HUES64 (cell line): Measurements from ENCODE around the gene CDC73.
"Not testable (repeated sequence)": the region's sequence is repeated elsewhere in the genome, so short reads cannot be mapped to it uniquely, and the experiment has no call there.

Experiments
- H3K27ac ChIP-seq: 2 replicates; pipeline ENCODE4 v1.7.0; 2013; ENCODE audit warnings: low read depth, low read length, inconsistent platforms
- H3K27me3 ChIP-seq: 2 replicates; pipeline ENCODE4 v1.6.1; 2013; ENCODE audit warnings: mild to moderate bottlenecking, low read length; ENCODE audit not compliant: insufficient read depth
- H3K36me3 ChIP-seq: 2 replicates; pipeline ENCODE4 v1.6.1; 2013; ENCODE audit warnings: mild to moderate bottlenecking, low read length; ENCODE audit not compliant: insufficient read depth
- H3K4me1 ChIP-seq: 2 replicates; pipeline ENCODE4 v1.6.1; 2013; ENCODE audit warnings: mild to moderate bottlenecking, low read length, moderate library complexity; ENCODE audit not compliant: insufficient read depth
- H3K4me3 ChIP-seq: 2 replicates; pipeline ENCODE4 v1.5.1; 2013; ENCODE audit warnings: mild to moderate bottlenecking, low read length, moderate library complexity
- H3K9ac ChIP-seq: 2 replicates; pipeline ENCODE4 v1.6.1; 2013; ENCODE audit warnings: mild to moderate bottlenecking, low read depth, low read length
- H3K9me3 ChIP-seq: 2 replicates; pipeline ENCODE4 v1.6.1; 2013; ENCODE audit warnings: low read depth, low read length; ENCODE audit not compliant: insufficient read depth
- WGBS: fragments of 150-250, 120-280 bp; methylation state at CpG from one replicate; pipeline ENCODE4 v1.1.7; 2013; ENCODE audit warnings: missing lambda C conversion rate; 5-methylcytosine and 5-hydroxymethylcytosine counted together

The CDC73 gene

DNA sequence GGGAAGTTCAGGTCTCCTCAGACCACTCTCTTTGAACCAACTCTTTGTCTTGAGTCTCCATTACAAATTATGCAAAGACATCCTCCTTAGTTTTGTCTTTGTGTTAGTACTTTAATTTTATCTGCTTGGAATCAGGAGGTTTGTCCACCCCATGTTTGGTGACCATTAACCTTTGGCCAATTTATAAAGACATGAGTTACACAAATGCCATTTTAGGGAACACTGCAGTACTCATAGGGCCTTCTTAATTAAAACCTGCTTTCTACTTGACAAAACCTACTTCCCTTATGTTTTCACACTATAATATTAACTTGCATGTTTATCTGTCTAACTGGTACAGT, 7.9 kb upstream of the CDC73 start:
- H3K27me3 ChIP-seq: 0 out of 2 replicates have a peak, but pooled peaks cover 1% of the 10 kb centered on the region
- H3K4me3 ChIP-seq: no peak overlapping the region
- no peaks in the 10 kb centered on the region for H3K36me3 ChIP-seq
- H3K27ac ChIP-seq: peak overlapping the region; percentile 40
- H3K9ac ChIP-seq: no peak overlapping the region
- H3K4me1 ChIP-seq: peaks cover 30% of the 10 kb centered on the region
- H3K9me3 ChIP-seq: no peaks in the 10 kb centered on the region

DNA sequence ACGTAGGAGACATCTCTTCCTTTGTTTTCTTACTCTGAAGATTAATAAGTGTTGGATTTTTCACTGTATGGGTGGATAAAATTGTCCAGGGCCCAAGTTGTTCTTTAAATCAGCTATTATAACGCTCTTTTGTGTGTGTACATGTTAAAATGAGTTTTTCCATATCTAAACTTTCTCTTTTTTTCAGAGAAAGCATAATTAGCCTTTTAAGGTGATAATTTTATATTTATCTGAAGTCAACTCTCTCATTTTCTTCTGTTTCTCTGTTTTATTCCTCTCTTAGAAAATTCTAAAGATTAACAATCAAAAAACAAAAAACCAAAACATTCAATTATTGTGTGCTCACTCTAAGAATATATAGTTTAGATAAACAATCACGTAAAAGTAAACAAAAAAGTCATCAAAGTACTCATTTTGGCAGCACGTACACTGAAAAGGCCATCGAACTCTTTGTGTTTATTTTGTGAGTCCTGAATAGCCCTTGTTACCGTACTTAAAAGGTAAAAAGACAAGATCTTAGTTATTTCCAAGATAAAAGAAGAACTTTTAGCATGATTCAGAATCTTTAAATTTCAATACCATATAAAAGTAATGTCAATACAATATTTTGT, 7.2 kb upstream of the CDC73 start:
- no peak overlapping the region for H3K4me3 ChIP-seq
- peaks cover 30% of the 10 kb centered on the region for H3K4me1 ChIP-seq
- no peaks in the 10 kb centered on the region for H3K9me3 ChIP-seq
- no peak overlapping the region for H3K9ac ChIP-seq
- H3K27ac ChIP-seq: no peak overlapping the region
- H3K27me3 ChIP-seq: 0 out of 2 replicates have a peak, but pooled peaks cover 3% of the 10 kb centered on the region
- WGBS: 94% methylated on average over 5 of the region's 6 CpGs
- H3K36me3 ChIP-seq: no peaks in the 10 kb centered on the region

DNA sequence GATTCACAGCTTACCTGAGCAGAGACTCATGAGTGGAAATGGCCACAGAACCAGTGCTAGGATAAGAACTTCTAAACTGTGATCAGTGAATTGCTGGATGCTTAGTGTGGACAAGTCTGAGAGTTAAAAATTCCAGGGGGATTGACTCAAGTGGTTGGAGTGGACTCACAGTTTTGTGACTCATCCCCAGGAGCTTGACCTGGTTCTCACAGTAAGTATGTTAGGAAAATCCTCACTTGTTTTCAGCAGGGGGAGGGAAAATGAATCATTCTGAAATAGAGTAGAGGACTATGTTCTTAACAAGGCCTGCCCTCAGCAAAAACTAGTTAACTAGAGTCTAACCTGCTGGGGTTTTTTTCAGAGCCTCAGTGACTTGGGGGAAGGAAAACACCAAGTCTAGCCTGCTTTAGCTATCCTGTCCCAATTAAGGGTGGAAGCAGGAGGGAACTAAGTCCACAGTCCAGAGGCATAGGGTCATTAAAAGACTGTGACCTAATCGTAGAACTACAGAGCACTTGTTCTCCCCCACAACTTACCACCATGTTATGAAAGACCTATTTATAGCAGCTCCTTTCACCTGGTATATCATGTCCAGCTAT, 6.1 kb upstream of the CDC73 start:
- no peak overlapping the region for H3K27ac ChIP-seq
- peaks cover 8% of the 10 kb centered on the region; the same call in 1 of the 2 replicates for H3K27me3 ChIP-seq
- H3K9me3 ChIP-seq: no peaks in the 10 kb centered on the region
- no peaks in the 10 kb centered on the region for H3K36me3 ChIP-seq
- H3K4me3 ChIP-seq: no peak overlapping the region
- 73% methylated on average over 1 of the region's 1 CpG for WGBS
- H3K4me1 ChIP-seq: peaks cover 30% of the 10 kb centered on the region
- no peak overlapping the region for H3K9ac ChIP-seq

DNA sequence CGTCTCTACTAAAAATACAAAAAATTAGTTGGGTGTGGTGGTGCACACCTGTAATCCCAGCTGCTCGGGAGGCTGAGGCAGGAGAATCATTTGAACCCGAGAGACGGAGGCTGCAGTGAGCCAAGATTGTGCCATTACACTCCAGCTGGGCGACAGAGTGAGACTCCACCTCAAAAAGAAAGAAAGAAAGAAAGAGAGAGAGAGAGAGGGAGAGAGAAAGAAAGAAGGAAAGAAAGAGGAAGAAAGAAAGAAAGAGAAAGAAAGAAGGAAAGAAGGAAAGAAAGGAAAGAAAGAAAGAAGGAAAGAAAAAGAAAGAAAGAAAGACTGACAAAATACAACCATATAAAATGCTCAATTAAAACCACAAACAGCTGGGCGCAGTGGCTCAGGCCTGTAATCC, 4.7 kb upstream of the CDC73 start:
- WGBS: 92% methylated on average over 5 of the region's 6 CpGs
- H3K4me3 ChIP-seq, H3K9me3 ChIP-seq, H3K36me3 ChIP-seq, H3K9ac ChIP-seq, H3K27ac ChIP-seq, H3K27me3 ChIP-seq: not testable (repeated sequence)
- peaks cover 23% of the 10 kb centered on the region for H3K4me1 ChIP-seq

DNA sequence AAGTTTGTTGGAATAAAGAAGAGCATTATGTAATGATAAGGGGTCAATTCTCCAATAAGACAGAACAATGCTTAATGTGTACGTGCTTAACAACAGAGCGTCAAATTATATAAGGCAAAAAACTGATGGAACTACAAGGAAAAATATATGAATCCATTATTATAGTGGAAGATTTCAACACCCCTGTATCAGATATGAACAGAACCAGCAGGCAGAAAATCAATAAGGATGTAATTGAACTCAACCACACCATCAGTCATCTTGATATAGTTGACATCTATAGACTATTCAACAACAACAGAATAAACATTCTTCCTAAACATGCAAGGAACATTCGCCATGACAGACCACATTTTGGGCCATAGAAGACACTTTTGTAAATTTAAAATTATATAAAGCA, 3.6 kb upstream of the CDC73 start:
- H3K9ac ChIP-seq: no peak overlapping the region
- H3K36me3 ChIP-seq: no peaks in the 10 kb centered on the region
- H3K4me3 ChIP-seq: no peak overlapping the region
- H3K4me1 ChIP-seq: peaks cover 23% of the 10 kb centered on the region
- no peaks in the 10 kb centered on the region for H3K9me3 ChIP-seq
- 88% methylated on average over 1 of the region's 3 CpGs for WGBS
- H3K27me3 ChIP-seq: peaks cover 9% of the 10 kb centered on the region; the same call in 1 of the 2 replicates
- no peak overlapping the region for H3K27ac ChIP-seq

DNA sequence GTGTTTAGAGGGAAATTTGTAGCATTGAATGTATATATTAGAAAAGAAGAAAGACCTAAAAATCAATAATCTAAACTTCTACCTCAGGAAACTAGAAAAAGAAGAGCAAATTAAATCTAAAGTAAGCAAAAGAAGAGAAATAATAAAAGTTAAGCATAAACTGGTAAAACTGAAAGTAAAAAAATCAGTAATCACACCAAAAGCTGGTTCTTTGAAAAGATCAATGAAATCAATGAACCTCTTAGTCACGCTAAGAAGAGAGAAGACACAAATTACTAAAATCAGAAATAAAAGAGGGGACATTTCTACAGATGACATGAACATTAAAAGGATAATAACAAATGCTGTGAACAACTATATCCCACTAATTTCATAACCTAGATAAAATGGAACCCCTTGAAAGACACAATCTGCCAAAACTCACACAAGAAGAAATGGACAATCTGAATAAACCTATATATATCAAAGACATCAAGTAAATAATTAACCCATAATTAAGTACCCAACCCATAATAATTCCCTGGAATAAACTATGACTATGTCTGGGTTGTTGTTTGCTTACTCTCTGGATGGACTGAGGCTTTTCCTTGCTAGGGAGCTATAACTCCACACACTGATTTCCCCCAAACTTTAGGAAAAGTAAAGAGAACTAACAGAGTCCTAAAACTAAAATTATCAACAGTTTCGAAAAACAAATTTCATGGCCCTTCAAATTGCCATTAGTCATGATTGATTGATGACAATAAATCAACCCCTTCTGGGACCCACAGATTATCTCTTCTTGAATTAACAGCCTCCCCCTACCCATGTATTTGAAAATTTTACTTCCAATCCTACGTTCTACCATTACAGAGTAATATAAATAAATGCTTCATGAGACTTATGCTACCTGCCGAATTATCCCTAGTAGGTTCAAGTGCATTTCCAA, 2.8 kb upstream of the CDC73 start:
- H3K9me3 ChIP-seq: no peaks in the 10 kb centered on the region
- no peaks in the 10 kb centered on the region for H3K36me3 ChIP-seq
- H3K9ac ChIP-seq: no peak overlapping the region
- H3K4me1 ChIP-seq: peaks cover 22% of the 10 kb centered on the region
- WGBS: 88% methylated on average over 3 of the region's 4 CpGs
- peaks cover 9% of the 10 kb centered on the region; the same call in 1 of the 2 replicates for H3K27me3 ChIP-seq
- H3K27ac ChIP-seq: no peak overlapping the region
- H3K4me3 ChIP-seq: no peak overlapping the region

DNA sequence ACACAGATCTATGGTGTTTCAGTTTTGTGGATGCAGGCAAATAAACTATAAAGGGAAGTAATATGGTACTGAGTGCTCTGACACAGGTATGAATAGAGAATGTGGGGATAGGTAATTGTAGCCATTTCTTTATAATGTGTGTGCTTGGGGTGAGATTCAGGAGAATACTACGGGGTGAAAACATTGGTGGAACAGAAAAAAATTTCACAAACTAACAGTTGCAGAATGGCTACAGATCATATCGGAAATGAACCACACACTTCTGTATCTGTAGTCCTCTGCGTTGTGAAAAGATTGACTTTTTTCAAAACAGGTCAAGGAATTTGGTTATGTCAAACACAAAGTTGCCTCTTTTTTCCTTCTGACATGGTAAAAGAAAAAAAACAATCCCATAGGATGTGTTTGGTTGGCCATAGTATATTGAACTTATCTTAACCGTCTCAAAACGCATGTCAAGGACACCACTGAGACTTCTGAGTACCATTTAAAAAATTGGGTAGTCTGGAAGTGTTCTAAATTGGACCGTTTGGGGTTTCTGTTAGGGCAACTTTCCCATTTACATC, 1.1 kb upstream of the CDC73 start:
- no peak overlapping the region for H3K27ac ChIP-seq
- H3K9ac ChIP-seq: no peak overlapping the region
- 95% methylated on average over 6 of the region's 6 CpGs for WGBS
- peak overlapping the region; percentile 73 for H3K4me3 ChIP-seq
- H3K9me3 ChIP-seq: no peaks in the 10 kb centered on the region
- H3K36me3 ChIP-seq: peaks cover 9% of the 10 kb centered on the region
- peaks cover 9% of the 10 kb centered on the region; the same call in 1 of the 2 replicates for H3K27me3 ChIP-seq
- peaks cover 13% of the 10 kb centered on the region for H3K4me1 ChIP-seq

DNA sequence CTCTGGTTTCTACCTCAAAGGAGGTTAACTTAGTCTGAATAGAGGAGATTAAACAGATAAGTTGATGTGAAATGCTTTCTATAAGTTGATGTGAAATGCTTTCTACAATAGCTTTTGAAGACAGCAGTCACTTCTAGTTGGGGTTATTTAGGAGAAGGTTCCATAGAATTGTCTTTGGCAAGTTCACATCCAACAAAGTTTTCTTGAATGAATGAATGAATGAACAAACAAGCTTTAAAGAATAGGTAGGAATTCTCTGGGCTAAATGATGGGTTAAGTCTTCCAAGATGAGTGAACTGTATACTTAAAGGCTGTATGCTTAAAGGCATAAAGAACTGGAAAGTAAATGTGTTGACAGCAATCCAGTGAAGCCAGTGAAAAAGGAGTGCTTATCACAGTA, 1.9 kb downstream of the CDC73 start:
- Histone ChIP-seq H3K9ac (no peak overlapping the region), H3K4me3 (peak overlapping the region; percentile 73), H3K36me3 (peaks cover 32% of the 10 kb centered on the region)

DNA sequence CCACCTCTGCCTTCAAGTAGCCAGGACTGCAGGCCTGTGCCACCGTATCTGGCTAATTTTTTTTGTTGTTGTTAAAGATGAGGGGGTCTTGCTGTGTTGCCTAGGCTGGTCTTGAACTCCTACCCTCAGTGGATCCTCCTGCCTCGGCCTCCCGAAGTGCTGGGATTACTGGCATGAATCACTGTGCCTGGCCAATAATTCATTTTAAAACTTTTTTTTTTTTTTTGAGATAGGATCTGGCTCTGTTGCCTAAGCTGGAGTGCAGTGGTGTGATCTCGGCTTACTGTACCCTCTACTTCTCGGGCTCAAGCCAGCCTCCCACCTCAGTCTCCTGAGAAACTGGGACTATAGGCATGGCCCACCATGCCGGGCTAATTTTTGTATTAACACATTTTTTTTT, 3.5 kb downstream of the CDC73 start:
- 98% methylated on average over 6 of the region's 6 CpGs for WGBS
- Histone ChIP-seq H3K27ac (no peak overlapping the region), H3K4me1 (peaks cover 13% of the 10 kb centered on the region), H3K27me3 (peaks cover 5% of the 10 kb centered on the region; the same call in 1 of the 2 replicates), H3K36me3 (peaks cover 45% of the 10 kb centered on the region), H3K9me3 (no peaks in the 10 kb centered on the region), H3K9ac (no peak overlapping the region), H3K4me3 (no peak overlapping the region)

More for the DNA sequence above, 1.9 kb downstream of the CDC73 start:
- H3K4me1 ChIP-seq: peaks cover 13% of the 10 kb centered on the region
- no peak overlapping the region for H3K27ac ChIP-seq
- H3K9me3 ChIP-seq: no peaks in the 10 kb centered on the region
- H3K27me3 ChIP-seq: peaks cover 9% of the 10 kb centered on the region; the same call in 1 of the 2 replicates

DNA sequence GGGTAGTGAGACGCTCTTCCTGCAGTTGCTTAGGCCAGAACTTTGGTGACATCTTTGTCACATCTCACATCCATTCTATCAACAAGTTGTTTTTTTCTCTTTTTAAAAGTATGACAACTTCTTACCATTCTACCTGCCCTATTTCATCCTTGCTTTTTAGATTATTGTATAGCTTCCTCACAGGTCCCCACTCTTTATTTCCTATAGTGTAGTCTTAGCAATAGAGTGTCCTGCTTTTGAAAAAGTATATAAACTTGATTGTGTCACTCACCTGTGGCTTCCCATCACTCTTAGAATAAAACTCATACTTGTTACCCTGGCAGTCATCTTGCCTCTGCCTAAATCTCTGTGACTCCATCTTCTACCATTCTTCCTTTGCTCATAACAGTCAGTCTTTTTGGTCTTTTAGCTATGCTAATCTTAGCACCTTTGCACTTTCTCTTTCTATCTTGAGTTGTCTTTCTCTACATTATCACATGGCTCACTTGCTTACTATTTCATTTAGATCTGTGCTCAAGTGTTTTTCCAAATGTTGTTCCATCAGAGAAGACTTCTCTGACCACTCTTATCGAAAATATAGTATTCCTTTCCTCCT, 9.5 kb downstream of the CDC73 start:
- Histone ChIP-seq H3K4me1 (no peaks in the 10 kb centered on the region), H3K9ac (no peak overlapping the region), H3K27me3 (no peaks in the 10 kb centered on the region), H3K9me3 (no peaks in the 10 kb centered on the region), H3K36me3 (peaks cover 83% of the 10 kb centered on the region), H3K27ac (no peak overlapping the region), H3K4me3 (no peak overlapping the region)
- 96% methylated on average over 2 of the region's 2 CpGs for WGBS

DNA sequence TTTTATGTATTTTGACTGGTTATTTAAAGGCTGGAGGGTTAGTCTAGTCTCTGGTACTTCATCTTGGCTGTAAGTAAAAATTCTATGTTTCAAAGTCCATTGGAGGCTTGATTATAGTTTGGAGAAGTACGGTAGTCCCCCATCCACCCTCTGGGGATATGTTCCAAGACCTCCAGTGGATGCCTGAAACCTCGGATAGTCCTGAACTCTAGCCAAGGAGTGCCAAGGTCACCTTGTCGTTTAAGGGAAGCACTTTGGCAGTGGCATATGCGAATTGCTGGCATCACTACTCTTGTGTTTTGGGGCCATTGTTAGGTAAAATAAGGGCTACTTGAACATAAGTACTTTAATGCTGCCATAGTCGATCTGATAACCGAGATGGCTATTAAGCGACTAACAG, 18.4 kb downstream of the CDC73 start:
- no peak overlapping the region for H3K9ac ChIP-seq
- no peaks in the 10 kb centered on the region for H3K27me3 ChIP-seq
- peaks cover 94% of the 10 kb centered on the region for H3K36me3 ChIP-seq
- no peaks in the 10 kb centered on the region for H3K9me3 ChIP-seq
- 93% methylated on average over 7 of the region's 7 CpGs for WGBS
- H3K27ac ChIP-seq: no peak overlapping the region
- no peak overlapping the region for H3K4me3 ChIP-seq
- peaks cover 6% of the 10 kb centered on the region; the same call in 1 of the 2 replicates for H3K4me1 ChIP-seq
